Measurements from ENCODE around the gene TXNL4A.
A peak's percentile ranks its signal among the peaks of the same experiment; 100 is the strongest.
"Not testable (repeated sequence)": the region's sequence is repeated elsewhere in the genome, so short reads cannot be mapped to it uniquely, and the experiment has no call there.

The TXNL4A gene

GRCh38 chr18:80029690-80030089 is 41.3 kb upstream of the TXNL4A start:
- no peak for DNase-seq (ENCODE audit: low read depth)
- TF ChIP-seq CTCF (IDR thresholded peaks at IDR 0.05; ENCODE audit: insufficient read depth, low read depth, low read length, missing control alignments), result no peak
- H3K4me3 ChIP-seq (ENCODE audit: low read length), result no peak overlapping the region

GRCh38 chr18:80027719-80028118 is 39.4 kb upstream of the TXNL4A start:
- H3K4me3 ChIP-seq (ENCODE audit: low read length), result not testable (repeated sequence)
- peak; percentile 29 for DNase-seq (ENCODE audit: low read depth)

- H3K4me3 ChIP-seq (ENCODE audit: low read length), result no peak overlapping the region
- DNase-seq (ENCODE audit: low read depth), result no peak
- no peak for TF ChIP-seq CTCF (IDR thresholded peaks at IDR 0.05; ENCODE audit: insufficient read depth, low read depth, low read length, missing control alignments)
These were observed 38.0 kb upstream of the TXNL4A start for GRCh38 chr18:80026363-80026762.

GRCh38 chr18:80023173-80023572 is 34.8 kb upstream of the TXNL4A start:
- no peak overlapping the region for H3K4me3 ChIP-seq (ENCODE audit: low read length)
- peak; percentile 12 for DNase-seq (ENCODE audit: low read depth)
- peak; percentile 35 for TF ChIP-seq CTCF (IDR thresholded peaks at IDR 0.05; ENCODE audit: insufficient read depth, low read depth, low read length, missing control alignments)

GRCh38 chr18:80022613-80023012 is 34.2 kb upstream of the TXNL4A start:
- DNase-seq (ENCODE audit: low read depth), result peak; percentile 23
- H3K4me3 ChIP-seq (ENCODE audit: low read length), result no peak overlapping the region
- no peak for TF ChIP-seq CTCF (IDR thresholded peaks at IDR 0.05; ENCODE audit: insufficient read depth, low read depth, low read length, missing control alignments)

GRCh38 chr18:80012714-80013113 is 24.4 kb upstream of the TXNL4A start:
- no peak overlapping the region for H3K4me3 ChIP-seq (ENCODE audit: low read length)
- TF ChIP-seq CTCF (IDR thresholded peaks at IDR 0.05; ENCODE audit: insufficient read depth, low read depth, low read length, missing control alignments), result no peak
- DNase-seq (ENCODE audit: low read depth), result no peak

GRCh38 chr18:80011496-80012137 is 23.3 kb upstream of the TXNL4A start:
- H3K4me3 ChIP-seq (ENCODE audit: low read length); DNase-seq (ENCODE audit: low read depth): not testable (repeated sequence)

GRCh38 chr18:80010551-80010906 is 22.2 kb upstream of the TXNL4A start:
- no peak for DNase-seq (ENCODE audit: low read depth)
- no peak overlapping the region for H3K4me3 ChIP-seq (ENCODE audit: low read length)
- no peak for TF ChIP-seq CTCF (IDR thresholded peaks at IDR 0.05; ENCODE audit: insufficient read depth, low read depth, low read length, missing control alignments)

Measured in epithelial cell of esophagus (primary cell).